ENCODE results near the gene ZNF234.

Gene ZNF234

DNA sequence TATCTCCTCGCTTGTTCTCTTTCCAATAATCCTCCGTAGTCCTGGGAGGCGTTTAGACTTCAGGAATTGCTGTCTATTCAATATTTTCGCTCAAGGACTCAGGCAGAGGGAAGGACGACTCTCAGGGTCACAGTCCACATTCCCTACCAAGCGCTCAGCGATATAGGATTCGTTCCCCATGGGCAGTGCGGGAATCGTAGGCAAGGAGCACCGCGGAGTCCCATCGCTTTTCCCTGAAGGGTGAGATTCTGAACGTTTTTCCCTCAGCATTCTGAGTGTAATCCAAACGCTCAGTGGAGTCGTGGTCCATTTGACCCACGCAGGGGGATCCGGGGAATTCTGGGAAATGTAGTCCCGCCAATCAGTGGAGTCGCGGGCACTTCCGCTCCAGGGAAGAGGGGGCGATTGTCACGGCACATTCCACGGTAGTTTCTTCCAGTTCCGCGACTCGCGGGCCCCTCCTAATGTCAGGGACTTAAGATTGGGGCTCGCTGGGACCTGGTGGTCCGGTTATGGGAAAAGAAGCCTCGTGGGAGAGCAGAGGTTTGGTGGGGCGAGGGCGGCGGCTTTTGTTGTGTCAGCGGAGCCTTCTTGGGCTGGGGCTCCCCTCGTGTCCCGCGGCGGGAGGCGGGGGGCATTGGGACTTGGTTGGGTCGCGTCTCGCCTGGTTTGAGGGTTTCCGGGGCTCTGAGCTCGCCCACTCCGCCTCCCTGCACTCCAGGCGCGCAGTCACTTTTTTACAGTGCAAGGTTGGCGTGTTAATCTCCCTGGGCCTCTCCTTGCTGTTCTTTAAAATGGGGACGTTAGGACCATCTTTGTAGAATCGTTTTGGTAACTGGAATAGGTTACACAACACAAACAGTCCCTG is at the start of gene ZNF234:
Gene ZNF234 (plus strand): TSS at position 364 of the 868 bp plus-strand sequence. CDS start 3,079 bp downstream, outside the sequence.
- H3K4me3 ChIP-seq (ENCODE audit: low read depth, low read length): peak within 1 kb of the TSS; percentile 66
- TF ChIP-seq, protein P1, sequence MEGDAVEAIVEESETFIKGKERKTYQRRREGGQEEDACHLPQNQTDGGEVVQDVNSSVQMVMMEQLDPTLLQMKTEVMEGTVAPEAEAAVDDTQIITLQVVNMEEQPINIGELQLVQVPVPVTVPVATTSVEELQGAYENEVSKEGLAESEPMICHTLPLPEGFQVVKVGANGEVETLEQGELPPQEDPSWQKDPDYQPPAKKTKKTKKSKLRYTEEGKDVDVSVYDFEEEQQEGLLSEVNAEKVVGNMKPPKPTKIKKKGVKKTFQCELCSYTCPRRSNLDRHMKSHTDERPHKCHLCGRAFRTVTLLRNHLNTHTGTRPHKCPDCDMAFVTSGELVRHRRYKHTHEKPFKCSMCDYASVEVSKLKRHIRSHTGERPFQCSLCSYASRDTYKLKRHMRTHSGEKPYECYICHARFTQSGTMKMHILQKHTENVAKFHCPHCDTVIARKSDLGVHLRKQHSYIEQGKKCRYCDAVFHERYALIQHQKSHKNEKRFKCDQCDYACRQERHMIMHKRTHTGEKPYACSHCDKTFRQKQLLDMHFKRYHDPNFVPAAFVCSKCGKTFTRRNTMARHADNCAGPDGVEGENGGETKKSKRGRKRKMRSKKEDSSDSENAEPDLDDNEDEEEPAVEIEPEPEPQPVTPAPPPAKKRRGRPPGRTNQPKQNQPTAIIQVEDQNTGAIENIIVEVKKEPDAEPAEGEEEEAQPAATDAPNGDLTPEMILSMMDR (IDR thresholded peaks at IDR 0.05; ENCODE audit: control insufficient read depth, extremely low read depth, insufficient read depth): no peak
- no peak for DNase-seq (ENCODE audit: low read depth)

DNA sequence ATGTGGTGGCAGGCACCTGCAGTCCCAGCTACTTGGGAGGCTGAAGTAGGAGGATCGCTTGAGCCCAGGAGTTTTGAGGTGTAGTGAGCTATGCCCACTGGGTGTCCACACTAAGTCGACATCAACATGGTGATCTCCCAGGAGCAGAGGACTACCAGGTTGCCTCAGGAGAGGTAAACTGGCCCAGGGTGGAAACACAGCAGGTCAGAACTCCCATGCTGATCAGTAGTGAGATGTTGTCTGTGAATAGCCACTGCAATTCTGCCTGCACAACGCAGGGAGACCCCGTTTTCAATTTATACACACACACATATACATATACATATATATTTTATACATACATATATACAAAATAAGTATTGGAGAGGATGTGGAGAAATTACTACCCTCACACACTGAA is 49.2 kb upstream of the ZNF234 start:
- TF ChIP-seq, protein P1 (IDR thresholded peaks at IDR 0.05; ENCODE audit: control insufficient read depth, extremely low read depth, insufficient read depth): no peak
- DNase-seq (ENCODE audit: low read depth): no peak
- H3K4me3 ChIP-seq (ENCODE audit: low read depth, low read length): no peak overlapping the region

DNA sequence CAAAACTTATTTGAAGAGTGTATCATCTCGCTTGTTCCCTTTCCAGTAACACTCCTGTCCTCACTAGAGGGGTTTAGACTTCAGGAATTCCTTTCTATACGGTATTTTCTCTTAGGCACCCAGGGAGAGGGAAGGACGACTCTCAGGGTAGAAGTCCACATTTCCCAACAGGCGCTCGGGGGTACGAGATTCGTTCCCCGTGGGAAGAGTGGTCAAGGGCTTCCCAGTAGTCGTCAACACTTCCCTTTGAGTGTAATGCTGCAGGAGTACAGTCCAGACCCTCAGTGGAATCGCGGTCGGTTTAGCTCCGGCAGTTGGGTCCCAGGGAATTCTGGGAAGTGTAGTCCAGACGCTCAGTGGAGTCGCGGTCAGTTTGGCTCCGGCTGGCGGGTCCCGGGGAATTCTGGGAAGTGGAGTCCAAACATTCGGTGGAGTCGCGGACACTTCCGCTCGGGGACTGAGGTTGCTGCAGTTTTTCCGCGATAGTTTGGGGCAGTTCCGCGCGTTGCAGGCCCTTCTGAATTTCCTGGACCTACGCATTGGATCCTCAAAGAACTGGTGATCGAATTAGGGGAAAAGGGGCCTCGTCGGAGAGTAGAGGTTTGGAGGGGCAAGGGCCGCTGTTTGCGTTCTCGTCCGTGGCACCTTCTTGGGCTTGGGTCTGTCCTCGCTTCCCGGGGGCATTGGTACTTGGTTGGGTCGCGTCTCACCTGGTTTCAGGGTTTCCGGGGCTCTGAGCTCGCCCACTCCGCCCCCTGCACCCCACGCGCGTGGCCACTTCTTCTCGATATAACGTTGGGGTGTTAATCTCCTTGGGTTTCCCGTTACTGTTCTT is 47.2 kb upstream of the ZNF234 start, which contains the start of gene ZNF224:
Gene ZNF224 (plus strand): TSS at position 431 of the 835 bp plus-strand sequence. CDS start 3,513 bp downstream, outside the sequence.
- DNase-seq (ENCODE audit: low read depth): peak; percentile 37
- peak within 1 kb of the TSS; percentile 79 for H3K4me3 ChIP-seq (ENCODE audit: low read depth, low read length)
- TF ChIP-seq, protein P1 (IDR thresholded peaks at IDR 0.05; ENCODE audit: control insufficient read depth, extremely low read depth, insufficient read depth): no peak

DNA sequence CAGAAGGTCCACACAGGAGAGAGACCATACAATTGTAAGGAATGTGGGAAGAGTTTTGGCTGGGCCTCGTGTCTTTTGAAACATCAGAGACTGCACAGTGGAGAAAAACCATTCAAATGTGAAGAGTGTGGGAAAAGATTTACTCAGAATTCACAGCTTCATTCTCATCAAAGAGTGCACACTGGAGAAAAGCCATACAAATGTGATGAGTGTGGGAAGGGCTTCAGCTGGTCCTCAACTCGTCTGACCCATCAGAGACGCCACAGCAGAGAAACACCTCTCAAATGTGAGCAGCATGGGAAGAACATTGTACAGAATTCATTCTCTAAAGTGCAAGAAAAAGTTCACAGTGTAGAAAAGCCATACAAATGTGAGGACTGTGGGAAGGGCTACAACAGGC is 33.6 kb upstream of the ZNF234 start:
- no peak overlapping the region for H3K4me3 ChIP-seq (ENCODE audit: low read depth, low read length)
- no peak for DNase-seq (ENCODE audit: low read depth)
- TF ChIP-seq, protein P1 (IDR thresholded peaks at IDR 0.05; ENCODE audit: control insufficient read depth, extremely low read depth, insufficient read depth): no peak

DNA sequence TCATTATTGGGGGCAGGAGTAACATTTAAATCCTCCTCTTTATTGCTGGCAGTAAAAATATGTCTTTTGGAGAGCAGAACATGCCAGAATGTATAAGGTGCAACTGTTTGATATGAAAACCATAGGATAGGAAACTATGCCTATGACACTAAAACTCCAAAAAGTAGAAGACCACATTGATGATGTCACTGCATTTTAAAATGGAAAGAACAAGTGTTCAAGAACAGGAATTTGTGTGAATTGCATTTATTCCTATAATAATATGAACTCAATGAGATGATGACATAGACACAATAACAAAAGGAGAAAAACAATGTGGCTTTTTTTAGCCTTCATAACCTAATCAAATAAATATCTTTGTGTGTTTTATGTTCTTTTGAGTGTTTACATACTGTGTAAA is 31.9 kb upstream of the ZNF234 start:
- no peak for DNase-seq (ENCODE audit: low read depth)
- TF ChIP-seq, protein P1 (IDR thresholded peaks at IDR 0.05; ENCODE audit: control insufficient read depth, extremely low read depth, insufficient read depth): no peak
- H3K4me3 ChIP-seq (ENCODE audit: low read depth, low read length): no peak overlapping the region

DNA sequence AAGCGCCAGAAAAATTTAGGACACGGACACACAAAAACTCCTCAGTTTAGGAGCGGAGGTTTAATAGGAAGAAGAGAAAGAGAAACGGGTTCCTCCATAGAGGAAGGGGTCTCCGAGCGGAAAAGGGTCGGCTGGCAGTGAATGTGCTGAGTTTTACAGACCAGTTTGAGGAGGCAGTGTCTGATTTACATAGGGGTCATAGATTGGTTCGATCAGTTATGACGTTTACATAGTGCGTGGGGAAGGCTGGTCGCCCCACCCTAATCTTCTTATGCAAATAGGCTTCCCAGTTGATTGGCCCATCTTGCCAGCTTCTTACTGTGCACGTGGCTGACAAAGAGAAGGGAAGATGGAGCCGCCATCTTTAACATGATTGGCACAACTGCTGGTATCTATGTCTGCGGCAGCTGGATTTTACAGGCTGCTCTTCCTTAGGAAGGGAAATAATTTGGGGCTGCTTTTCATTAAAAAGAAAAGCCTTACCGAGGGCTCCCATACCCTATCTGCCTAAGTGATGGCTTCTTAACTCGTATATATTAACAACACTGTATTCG is 29.4 kb upstream of the ZNF234 start:
- TF ChIP-seq, protein P1 (IDR thresholded peaks at IDR 0.05; ENCODE audit: control insufficient read depth, extremely low read depth, insufficient read depth): no peak
- peak; percentile 13 for DNase-seq (ENCODE audit: low read depth)
- peak overlapping the region; percentile 69 for H3K4me3 ChIP-seq (ENCODE audit: low read depth, low read length)

Data from LNCaP clone FGC (cell line).